Loucy (cell line): ENCODE measurements around the gene MORC4.

Source experiments
- H2AFZ ChIP-seq: fragments of 200-600 bp; sonication (generic); 2 replicates; pipeline ENCODE4 v1.6.0; 2016; ENCODE audit warnings: antibody characterized with exemption, mild to moderate bottlenecking, low read length, moderate library complexity
- H3F3A ChIP-seq: fragments of 200-600 bp; 2 replicates; pipeline ENCODE4 v1.6.0; 2016; ENCODE audit warnings: antibody characterized with exemption, low read depth, mild to moderate bottlenecking
- H3K27me3 ChIP-seq: fragments of 200-600 bp; sonication (generic); 2 replicates; pipeline ENCODE4 v1.6.1; 2014; ENCODE audit warnings: low read length, mild to moderate bottlenecking; ENCODE audit not compliant: insufficient read depth, poor library complexity, severe bottlenecking
- H3K36me3 ChIP-seq: fragments of 200-600 bp; sonication (generic); 2 replicates; pipeline ENCODE4 v1.6.1; 2016; ENCODE audit warnings: low read length; ENCODE audit not compliant: insufficient read depth
- H3K4me1 ChIP-seq: fragments of 200-600 bp; sonication (generic); 2 replicates; pipeline ENCODE4 v1.5.1; 2014; ENCODE audit warnings: low read length, mild to moderate bottlenecking; ENCODE audit not compliant: insufficient read depth, poor library complexity, severe bottlenecking
- H3K4me2 ChIP-seq: fragments of 200-600 bp; sonication (generic); 2 replicates; pipeline ENCODE4 v1.6.0; 2014; ENCODE audit warnings: antibody characterized with exemption, low read length, low read depth, mild to moderate bottlenecking; ENCODE audit not compliant: poor library complexity, severe bottlenecking
- H3K4me3 ChIP-seq: fragments of 200-600 bp; sonication (generic); 2 replicates; pipeline ENCODE4 v1.5.1; 2014; ENCODE audit warnings: low read length, mild to moderate bottlenecking, mixed read lengths; ENCODE audit not compliant: poor library complexity, severe bottlenecking
- H3K79me2 ChIP-seq: fragments of 200-600 bp; sonication (generic); 2 replicates; pipeline ENCODE4 v1.6.1; 2014; ENCODE audit warnings: low read length; ENCODE audit not compliant: insufficient read depth
- H3K9ac ChIP-seq: fragments of 200-600 bp; sonication (generic); 2 replicates; pipeline ENCODE4 v1.6.0; 2014; ENCODE audit warnings: mild to moderate bottlenecking, low read depth, low read length, moderate library complexity; ENCODE audit not compliant: poor library complexity, severe bottlenecking
- H3K9me2 ChIP-seq: fragments of 200-600 bp; sonication (generic); replicated peaks from 2 replicates; pipeline ENCODE4 v1.6.1; 2016; ENCODE audit warnings: low read depth, low read length, mixed read lengths
- H3K9me3 ChIP-seq: fragments of 200-600 bp; sonication (generic); 2 replicates; pipeline ENCODE4 v1.6.1; 2014; ENCODE audit warnings: mild to moderate bottlenecking, antibody characterized with exemption, low read length, low read depth; ENCODE audit not compliant: insufficient read depth
- H4K20me1 ChIP-seq: fragments of 200-600 bp; sonication (generic); 2 replicates; pipeline ENCODE4 v1.6.0; 2014; ENCODE audit warnings: antibody characterized with exemption, low read length, mild to moderate bottlenecking; ENCODE audit not compliant: insufficient read depth, poor library complexity, severe bottlenecking
- EZH2phosphoT487 ChIP-seq: fragments of 200-600 bp; IDR thresholded peaks from 2 replicates; pipeline ENCODE4 v1.6.1; 2018; ENCODE audit warnings: antibody characterized with exemption, mild to moderate bottlenecking, moderate library complexity, borderline replicate concordance
- TF ChIP-seq, protein P1 (sequence below): fragments of 200-600 bp; sonication (generic); conservative IDR thresholded peaks from 2 replicates; pipeline ENCODE4 v1.5.1; 2014; ENCODE audit warnings: mild to moderate bottlenecking, antibody characterized with exemption, low read length

The MORC4 gene

DNA sequence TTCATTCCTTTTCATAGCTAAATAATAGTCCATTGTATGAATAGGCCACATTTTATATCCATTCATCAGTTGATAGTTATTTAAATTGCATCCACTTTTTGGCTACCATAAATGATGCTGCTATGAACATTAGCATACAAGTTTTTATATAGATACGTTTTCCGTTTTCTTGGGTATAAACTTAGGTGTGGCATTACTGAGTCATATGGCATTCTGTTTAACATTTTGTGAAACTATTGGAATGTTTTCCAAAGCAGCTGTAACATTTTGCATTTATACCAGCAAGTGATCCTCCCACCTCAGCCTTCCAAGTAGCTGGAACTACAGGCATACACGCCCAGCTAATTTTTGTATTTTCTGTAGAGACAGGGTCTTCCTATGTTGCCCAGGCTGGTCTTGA is 53.5 kb downstream of the MORC4 start:
- Histone ChIP-seq H4K20me1 (no peaks in the 10 kb centered on the region), H3K27me3 (no peaks in the 10 kb centered on the region), H3K4me3 (no peak overlapping the region), H3K36me3 (no peaks in the 10 kb centered on the region), H3F3A (no peaks in the 10 kb centered on the region), H3K9me3 (no peaks in the 10 kb centered on the region), H2AFZ (no peak overlapping the region), H3K9me2 (no peaks in the 10 kb centered on the region), H3K79me2 (no peaks in the 10 kb centered on the region), H3K4me2 (no peak overlapping the region), H3K4me1 (no peaks in the 10 kb centered on the region), H3K9ac (no peak overlapping the region)
- no peak for TF ChIP-seq EZH2phosphoT487
- TF ChIP-seq, protein P1, sequence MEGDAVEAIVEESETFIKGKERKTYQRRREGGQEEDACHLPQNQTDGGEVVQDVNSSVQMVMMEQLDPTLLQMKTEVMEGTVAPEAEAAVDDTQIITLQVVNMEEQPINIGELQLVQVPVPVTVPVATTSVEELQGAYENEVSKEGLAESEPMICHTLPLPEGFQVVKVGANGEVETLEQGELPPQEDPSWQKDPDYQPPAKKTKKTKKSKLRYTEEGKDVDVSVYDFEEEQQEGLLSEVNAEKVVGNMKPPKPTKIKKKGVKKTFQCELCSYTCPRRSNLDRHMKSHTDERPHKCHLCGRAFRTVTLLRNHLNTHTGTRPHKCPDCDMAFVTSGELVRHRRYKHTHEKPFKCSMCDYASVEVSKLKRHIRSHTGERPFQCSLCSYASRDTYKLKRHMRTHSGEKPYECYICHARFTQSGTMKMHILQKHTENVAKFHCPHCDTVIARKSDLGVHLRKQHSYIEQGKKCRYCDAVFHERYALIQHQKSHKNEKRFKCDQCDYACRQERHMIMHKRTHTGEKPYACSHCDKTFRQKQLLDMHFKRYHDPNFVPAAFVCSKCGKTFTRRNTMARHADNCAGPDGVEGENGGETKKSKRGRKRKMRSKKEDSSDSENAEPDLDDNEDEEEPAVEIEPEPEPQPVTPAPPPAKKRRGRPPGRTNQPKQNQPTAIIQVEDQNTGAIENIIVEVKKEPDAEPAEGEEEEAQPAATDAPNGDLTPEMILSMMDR: no peak

DNA sequence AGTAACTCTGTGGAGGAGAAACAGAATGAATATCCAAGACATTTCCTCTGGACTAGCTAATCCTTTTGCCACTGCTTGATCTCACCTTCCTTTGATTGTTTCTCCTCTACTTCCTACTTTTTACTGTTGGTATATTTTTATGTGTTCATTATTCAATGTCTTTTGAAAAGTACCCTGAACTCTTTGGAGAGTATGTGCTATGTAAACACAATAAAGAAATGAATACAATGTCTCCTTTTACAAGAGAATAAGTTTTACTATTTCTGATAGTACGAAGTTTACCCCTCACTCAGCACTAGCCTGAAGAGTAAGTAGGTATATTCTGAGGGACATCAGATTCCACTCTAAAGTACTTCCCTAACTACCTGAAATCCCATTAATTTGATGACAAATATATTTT is 59.9 kb downstream of the MORC4 start:
- Histone ChIP-seq H3K36me3 (no peaks in the 10 kb centered on the region), H4K20me1 (no peaks in the 10 kb centered on the region), H3K79me2 (no peaks in the 10 kb centered on the region), H3K27me3 (no peaks in the 10 kb centered on the region), H3F3A (no peaks in the 10 kb centered on the region), H3K9ac (no peak overlapping the region), H2AFZ (no peak overlapping the region), H3K9me2 (no peaks in the 10 kb centered on the region), H3K4me2 (no peak overlapping the region), H3K9me3 (no peaks in the 10 kb centered on the region), H3K4me3 (no peak overlapping the region), H3K4me1 (no peaks in the 10 kb centered on the region)
- TF ChIP-seq EZH2phosphoT487: no peak
- TF ChIP-seq, protein P1: no peak

DNA sequence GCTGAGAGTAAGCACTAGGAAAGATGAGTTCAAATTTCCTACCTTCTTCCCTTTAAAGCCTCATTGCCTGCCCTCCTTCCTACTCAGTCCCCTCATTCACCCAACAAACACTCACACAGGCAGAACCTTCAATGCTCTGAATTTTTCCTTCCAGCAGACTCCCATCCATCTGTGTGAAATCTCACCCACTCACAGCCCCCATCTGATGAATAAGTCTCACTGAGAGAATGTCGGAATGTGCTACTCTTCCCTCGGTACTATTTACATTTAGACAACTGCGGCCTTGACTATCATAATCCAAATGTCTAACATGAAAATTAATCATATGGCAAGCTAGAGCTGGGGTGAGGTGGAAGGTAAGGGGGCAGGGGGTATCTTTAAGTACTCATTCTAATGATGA is 60.4 kb downstream of the MORC4 start:
- TF ChIP-seq, protein P1: no peak
- TF ChIP-seq EZH2phosphoT487: no peak
- Histone ChIP-seq H3K9ac (no peak overlapping the region), H3K36me3 (no peaks in the 10 kb centered on the region), H3K4me1 (no peaks in the 10 kb centered on the region), H3K4me2 (no peak overlapping the region), H3K79me2 (no peaks in the 10 kb centered on the region), H2AFZ (no peak overlapping the region), H3K9me2 (no peaks in the 10 kb centered on the region), H4K20me1 (no peaks in the 10 kb centered on the region), H3F3A (no peaks in the 10 kb centered on the region), H3K9me3 (no peaks in the 10 kb centered on the region), H3K4me3 (no peak overlapping the region), H3K27me3 (no peaks in the 10 kb centered on the region)
